Daoy (cell line): ENCODE measurements around the gene ZBTB42. TPM values are rescaled to one million over a fixed set of nuclear protein-coding genes. Genes with fewer than 3 reads are reported as not detected.
A peak's percentile ranks its signal among the peaks of the same experiment; 100 is the strongest.
"Not testable (repeated sequence)": the region's sequence is repeated elsewhere in the genome, so short reads cannot be mapped to it uniquely, and the experiment has no call there.

Experiments
- DNase-seq: peaks from one replicate; pipeline ENCODE4 v3.0.0-alpha.2; 2015; ENCODE audit warnings: low read depth
- total RNA-seq: library from RNA; depleted of rRNA; stranded (reverse); fragments of >200 nt; shearing (Covaris generic); gene quantifications from 2 replicates; pipeline ENCODE4 v1.2.3, GENCODE V29; 2014; rRNA removed

The ZBTB42 gene
- total RNA-seq, 1 experiment from 2014 or later: 2.4 TPM

- not testable (repeated sequence) for DNase-seq
Observed at GRCh38 chr14:104836171-104836935, 35.5 kb downstream of the ZBTB42 start.

GRCh38 chr14:104841730-104842129, 40.8 kb downstream of the ZBTB42 start:
- no peak for DNase-seq

GRCh38 chr14:104843006-104843405, 42.1 kb downstream of the ZBTB42 start:
- DNase-seq: no peak

- DNase-seq: peak; percentile 27
Observed at GRCh38 chr14:104843442-104844305, 42.8 kb downstream of the ZBTB42 start.

- DNase-seq: no peak
Observed at GRCh38 chr14:104844306-104845032, 43.6 kb downstream of the ZBTB42 start.

GRCh38 chr14:104845033-104845666, 44.2 kb downstream of the ZBTB42 start:
- no peak for DNase-seq

GRCh38 chr14:104845834-104846441, 45.0 kb downstream of the ZBTB42 start:
- DNase-seq: no peak

- no peak for DNase-seq
Observed at GRCh38 chr14:104852280-104852663, 51.4 kb downstream of the ZBTB42 start.

Other genes starting within 250 kb of the ZBTB42 start
- not detected in 2 replicates for gene C14orf180, start 221.3 kb upstream of the ZBTB42 start, total RNA-seq
- gene TMEM179, start 196.3 kb upstream of the ZBTB42 start, total RNA-seq: 7.4 and 7.5 TPM in 2 replicates
- 40.6 and 48.9 TPM in 2 replicates for gene INF2, start 111.5 kb upstream of the ZBTB42 start, total RNA-seq
- 0.57 and 2.7 TPM in 2 replicates for gene ADSS1, start 76.9 kb upstream of the ZBTB42 start, total RNA-seq
- 525 and 582 TPM in 2 replicates for gene SIVA1, start 48.0 kb upstream of the ZBTB42 start, total RNA-seq
- gene AKT1, start 5.4 kb upstream of the ZBTB42 start, total RNA-seq: 125 and 141 TPM in 2 replicates
- gene CEP170B, start 64.2 kb downstream of the ZBTB42 start, total RNA-seq: 13.5 and 16.7 TPM in 2 replicates
- not detected in 2 replicates for gene PLD4, start 123.8 kb downstream of the ZBTB42 start, total RNA-seq
- gene AHNAK2, start 177.3 kb downstream of the ZBTB42 start, total RNA-seq: 10.4 and 10.5 TPM in 2 replicates
- 6.5 and 8.4 TPM in 2 replicates for gene CLBA1, start 184.7 kb downstream of the ZBTB42 start, total RNA-seq
- 79.0 and 86.9 TPM in 2 replicates for gene CDCA4, start 220.0 kb downstream of the ZBTB42 start, total RNA-seq